GM12872 (cell line): ENCODE results near the gene TCEANC.
A peak's percentile ranks its signal among the peaks of the same experiment; 100 is the strongest.

Source experiments
- TF ChIP-seq, protein P1 (sequence below): IDR thresholded peaks from 3 replicates; pipeline ENCODE4 v1.5.1; 2011; ENCODE audit warnings: low read depth, mild to moderate bottlenecking, low read length, moderate library complexity; ENCODE audit not compliant: insufficient read depth

Gene TCEANC

DNA sequence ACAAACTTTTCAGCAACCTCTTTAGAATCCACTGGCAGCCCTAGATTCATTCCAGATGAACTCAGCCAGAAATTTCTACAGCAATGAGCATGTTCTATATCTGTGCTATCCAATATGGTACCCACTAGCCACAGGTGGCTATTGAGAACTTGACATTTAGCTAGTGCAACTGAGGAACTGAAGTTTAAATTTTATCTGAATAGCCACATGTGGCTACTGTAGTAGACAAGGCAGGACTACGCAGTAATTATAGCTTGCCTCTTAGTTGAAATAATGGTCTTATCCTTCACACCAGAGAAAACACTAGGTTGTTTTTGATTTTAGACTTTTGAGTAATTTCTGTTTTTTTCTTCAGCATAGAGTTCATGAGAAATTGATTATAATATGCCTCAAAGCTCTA is 2.6 kb upstream of the TCEANC start:
- TF ChIP-seq, protein P1, sequence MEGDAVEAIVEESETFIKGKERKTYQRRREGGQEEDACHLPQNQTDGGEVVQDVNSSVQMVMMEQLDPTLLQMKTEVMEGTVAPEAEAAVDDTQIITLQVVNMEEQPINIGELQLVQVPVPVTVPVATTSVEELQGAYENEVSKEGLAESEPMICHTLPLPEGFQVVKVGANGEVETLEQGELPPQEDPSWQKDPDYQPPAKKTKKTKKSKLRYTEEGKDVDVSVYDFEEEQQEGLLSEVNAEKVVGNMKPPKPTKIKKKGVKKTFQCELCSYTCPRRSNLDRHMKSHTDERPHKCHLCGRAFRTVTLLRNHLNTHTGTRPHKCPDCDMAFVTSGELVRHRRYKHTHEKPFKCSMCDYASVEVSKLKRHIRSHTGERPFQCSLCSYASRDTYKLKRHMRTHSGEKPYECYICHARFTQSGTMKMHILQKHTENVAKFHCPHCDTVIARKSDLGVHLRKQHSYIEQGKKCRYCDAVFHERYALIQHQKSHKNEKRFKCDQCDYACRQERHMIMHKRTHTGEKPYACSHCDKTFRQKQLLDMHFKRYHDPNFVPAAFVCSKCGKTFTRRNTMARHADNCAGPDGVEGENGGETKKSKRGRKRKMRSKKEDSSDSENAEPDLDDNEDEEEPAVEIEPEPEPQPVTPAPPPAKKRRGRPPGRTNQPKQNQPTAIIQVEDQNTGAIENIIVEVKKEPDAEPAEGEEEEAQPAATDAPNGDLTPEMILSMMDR: no peak

DNA sequence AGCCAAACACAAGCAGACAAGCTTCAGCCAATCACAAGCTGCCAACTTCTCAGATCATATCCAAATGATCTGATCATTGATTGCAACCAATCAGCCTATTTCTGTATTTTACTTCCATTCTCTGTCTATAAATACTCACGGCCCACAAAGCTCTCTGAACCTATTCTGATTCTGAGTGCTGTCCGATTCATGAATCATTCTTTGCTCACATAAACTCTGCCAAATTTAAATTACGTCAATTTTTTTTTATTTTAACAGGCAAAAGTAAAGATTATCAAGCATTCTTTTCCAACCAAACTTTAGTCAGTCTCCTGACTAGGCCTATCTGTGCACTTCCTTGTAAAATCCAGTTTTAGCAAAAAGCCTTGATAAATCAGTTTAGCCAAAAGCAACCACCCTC is 1.8 kb upstream of the TCEANC start:
- TF ChIP-seq, protein P1: no peak

DNA sequence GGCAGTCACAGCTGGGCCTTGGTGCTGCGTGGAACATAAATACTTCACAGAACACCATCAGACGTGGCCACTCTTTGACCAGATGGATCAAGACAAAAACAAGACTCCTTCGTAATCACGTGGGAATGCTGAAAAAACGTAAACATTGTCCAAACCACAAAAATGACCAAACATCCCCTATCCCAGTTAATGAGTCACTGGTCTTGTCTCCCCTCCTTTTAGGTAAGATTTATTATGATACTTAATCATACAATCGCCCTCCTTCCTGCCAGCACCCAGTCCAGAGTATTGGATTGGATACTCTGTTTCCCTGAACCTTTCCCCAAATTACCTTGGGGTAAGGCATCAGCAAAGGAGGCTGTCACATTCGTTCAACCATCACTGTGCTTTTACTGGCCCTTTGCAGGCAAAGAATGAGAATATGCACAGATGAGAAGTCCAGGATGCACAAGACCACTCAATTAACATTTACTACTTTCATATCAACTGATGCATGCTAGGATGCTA is 601 bp upstream of the TCEANC start:
- TF ChIP-seq, protein P1: no peak

DNA sequence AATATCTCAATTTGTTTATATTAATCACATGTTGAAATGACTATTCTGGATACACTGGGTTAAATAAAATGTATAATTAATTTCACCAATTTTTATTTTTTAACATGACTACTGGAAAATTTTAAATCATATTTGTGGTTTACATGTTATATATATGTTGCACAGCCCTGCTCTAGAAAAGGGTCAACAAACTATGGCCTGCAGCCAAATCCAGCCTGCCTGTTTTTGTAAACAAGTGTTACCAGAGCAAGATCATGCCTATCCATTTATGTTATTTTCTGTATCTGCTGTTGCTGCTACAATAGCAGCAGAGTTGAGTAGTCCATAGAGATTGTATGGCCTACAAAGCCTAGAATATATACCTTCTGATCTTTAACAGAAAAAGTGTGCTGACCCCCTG is 1.2 kb downstream of the TCEANC start:
- TF ChIP-seq, protein P1: no peak

DNA sequence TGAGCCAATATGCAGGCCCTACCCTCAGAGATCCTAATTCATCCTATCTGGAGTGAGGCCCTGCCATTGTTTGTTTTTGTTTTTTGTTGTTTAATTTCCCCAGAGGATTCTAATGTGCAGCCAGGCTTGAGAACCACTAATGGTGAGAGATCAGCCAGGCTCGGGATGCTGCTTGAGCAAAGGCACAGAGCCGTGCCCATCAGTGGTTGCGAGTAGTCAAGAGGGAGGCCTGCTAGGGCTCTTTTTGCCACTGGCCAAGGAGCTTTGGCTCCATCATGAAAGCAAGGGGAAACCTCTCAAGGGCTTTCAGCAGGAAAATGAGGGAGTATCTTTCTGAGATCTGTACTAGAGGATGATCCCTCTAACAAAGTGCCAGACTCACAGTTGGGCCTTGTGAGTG is 2.7 kb downstream of the TCEANC start:
- TF ChIP-seq, protein P1: no peak

DNA sequence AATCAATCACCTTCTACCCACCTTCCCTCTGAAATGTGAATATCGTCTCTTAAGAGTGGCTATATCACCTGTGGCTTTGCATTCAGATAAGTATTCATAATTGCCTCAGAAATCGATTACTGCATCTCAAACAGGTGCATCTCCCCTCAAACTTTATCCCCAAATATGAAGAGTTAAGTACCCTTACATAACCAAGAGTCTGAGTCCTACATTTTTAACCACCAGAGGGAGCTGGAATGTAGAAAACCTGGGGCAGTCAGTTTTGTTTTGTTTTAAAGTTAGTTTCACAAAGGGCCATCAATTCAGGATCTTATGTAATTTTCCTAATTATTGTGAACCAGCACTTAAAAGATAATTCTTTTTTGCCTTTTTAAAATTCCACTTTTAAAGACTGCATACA is 5.7 kb downstream of the TCEANC start:
- TF ChIP-seq, protein P1: peak; percentile 36; the same call in 2 of the 3 replicates

DNA sequence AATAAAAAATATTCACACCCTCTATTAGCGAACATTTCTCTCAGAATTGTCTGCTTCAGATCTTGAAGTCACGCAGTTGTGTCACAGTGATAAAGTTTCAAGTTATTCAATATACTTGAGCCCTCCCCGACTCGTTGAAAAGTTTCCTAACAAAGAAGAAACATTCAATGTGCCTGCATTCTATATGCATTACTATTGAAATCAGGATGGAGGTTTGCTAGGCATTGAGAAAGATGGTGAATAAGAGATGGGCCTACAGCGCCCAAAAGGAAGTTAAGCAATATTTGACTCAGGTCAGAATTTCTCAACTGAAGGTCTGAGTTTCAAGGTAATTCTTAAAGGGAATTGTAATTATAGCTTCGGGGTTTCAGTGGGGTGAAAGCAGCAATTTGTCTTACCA is 6.1 kb downstream of the TCEANC start:
- TF ChIP-seq, protein P1: no peak
